H9 (cell line): ENCODE results near the gene GRM1. TPM values are rescaled to one million over a fixed set of nuclear protein-coding genes. Genes with fewer than 3 reads are reported as not detected.
"Not testable (repeated sequence)": the region's sequence is repeated elsewhere in the genome, so short reads cannot be mapped to it uniquely, and the experiment has no call there.

Source experiments
- DNase-seq: peaks from one replicate; pipeline ENCODE4 v3.0.0-alpha.2; 2017
- H2AFZ ChIP-seq: one replicate; pipeline ENCODE4 v1.6.1; 2013; ENCODE audit warnings: mild to moderate bottlenecking, low read length, control low read depth, moderate library complexity
- H2AK5ac ChIP-seq: 2 replicates; pipeline ENCODE4 v1.6.1; 2013; ENCODE audit warnings: low read length, control low read depth, mixed read lengths; ENCODE audit not compliant: insufficient read length
- H2BK120ac ChIP-seq: one replicate; pipeline ENCODE4 v1.6.1; 2013; ENCODE audit warnings: low read depth, mild to moderate bottlenecking, low read length, control low read depth, inconsistent platforms; ENCODE audit not compliant: poor library complexity, severe bottlenecking
- H2BK12ac ChIP-seq: 2 replicates; pipeline ENCODE4 v1.6.1; 2013; ENCODE audit warnings: low read length, control low read depth, mixed read lengths, low read depth; ENCODE audit not compliant: insufficient read length
- H2BK15ac ChIP-seq: 2 replicates; pipeline ENCODE4 v1.6.1; 2013; ENCODE audit warnings: low read depth, low read length, control low read depth
- H2BK20ac ChIP-seq: one replicate; pipeline ENCODE4 v1.6.1; 2013; ENCODE audit warnings: low read depth, mild to moderate bottlenecking, low read length, control low read depth, inconsistent platforms; ENCODE audit not compliant: poor library complexity, severe bottlenecking
- H2BK5ac ChIP-seq: 2 replicates; pipeline ENCODE4 v1.6.1; 2013; ENCODE audit warnings: low read length, control low read depth, mixed read lengths; ENCODE audit not compliant: insufficient read length
- H3K14ac ChIP-seq: 2 replicates; pipeline ENCODE4 v1.6.1; 2013; ENCODE audit warnings: low read length, control low read depth; ENCODE audit not compliant: insufficient read depth
- H3K18ac ChIP-seq: 2 replicates; pipeline ENCODE4 v1.6.1; 2013; ENCODE audit warnings: low read depth, mild to moderate bottlenecking, mixed read lengths, low read length, control low read depth; ENCODE audit not compliant: insufficient read length
- H3K23ac ChIP-seq: 2 replicates; pipeline ENCODE4 v1.6.1; 2013; ENCODE audit warnings: low read length, control low read depth, mixed read lengths, low read depth; ENCODE audit not compliant: insufficient read length
- H3K23me2 ChIP-seq: 2 replicates; pipeline ENCODE4 v1.6.1; 2013; ENCODE audit warnings: low read depth, mild to moderate bottlenecking, mixed read lengths, low read length, control low read depth; ENCODE audit not compliant: insufficient read length, poor library complexity, severe bottlenecking
- H3K27ac ChIP-seq: 2 replicates; pipeline ENCODE4 v1.5.1; 2013; ENCODE audit warnings: low read length, control low read depth, mixed read lengths, low read depth; ENCODE audit not compliant: insufficient read length
- H3K27me3 ChIP-seq: 2 replicates; pipeline ENCODE4 v1.6.1; 2013; ENCODE audit warnings: low read length, control low read depth, inconsistent platforms; ENCODE audit not compliant: insufficient read depth
- H3K4ac ChIP-seq: 2 replicates; pipeline ENCODE4 v1.6.1; 2013; ENCODE audit warnings: low read depth, mild to moderate bottlenecking, control low read depth, inconsistent platforms, low read length, moderate library complexity
- H3K4me1 ChIP-seq: 2 replicates; pipeline ENCODE4 v1.6.1; 2013; ENCODE audit warnings: low read length, control low read depth, inconsistent platforms; ENCODE audit not compliant: insufficient read depth
- H3K4me2 ChIP-seq: 2 replicates; pipeline ENCODE4 v1.6.1; 2013; ENCODE audit warnings: low read length, control low read depth, mixed read lengths; ENCODE audit not compliant: insufficient read length, insufficient read depth
- H3K56ac ChIP-seq: 2 replicates; pipeline ENCODE4 v1.6.1; 2013; ENCODE audit warnings: low read depth, mild to moderate bottlenecking, mixed read lengths, low read length, control low read depth; ENCODE audit not compliant: insufficient read length
- H3K79me1 ChIP-seq: 2 replicates; pipeline ENCODE4 v1.6.1; 2013; ENCODE audit warnings: low read depth, mild to moderate bottlenecking, moderate library complexity, low read length, control low read depth, inconsistent platforms; ENCODE audit not compliant: insufficient read depth, poor library complexity, severe bottlenecking
- H3K79me2 ChIP-seq: 2 replicates; pipeline ENCODE4 v1.6.1; 2013; ENCODE audit warnings: low read length, control low read depth, inconsistent platforms; ENCODE audit not compliant: insufficient read depth
- H3K9ac ChIP-seq: 2 replicates; pipeline ENCODE4 v1.6.1; 2013; ENCODE audit warnings: low read length, control low read depth, mixed read lengths; ENCODE audit not compliant: insufficient read length; ENCODE audit errors: extremely low read depth
- H3K9me3 ChIP-seq: one replicate; pipeline ENCODE4 v1.6.1; 2013; ENCODE audit warnings: low read depth, low read length, inconsistent platforms; ENCODE audit not compliant: control insufficient read depth
- H3T11ph ChIP-seq: one replicate; pipeline ENCODE4 v1.6.1; 2013; ENCODE audit warnings: mild to moderate bottlenecking, low read length, control low read depth, inconsistent platforms
- H4K20me1 ChIP-seq: one replicate; pipeline ENCODE4 v1.6.1; 2013; ENCODE audit not compliant: control insufficient read depth, insufficient read length, insufficient read depth
- H4K5ac ChIP-seq: 2 replicates; pipeline ENCODE4 v1.6.1; 2013; ENCODE audit warnings: low read depth, mild to moderate bottlenecking, mixed read lengths, low read length, control low read depth; ENCODE audit not compliant: insufficient read length
- H4K8ac ChIP-seq: replicated peaks from 2 replicates; pipeline ENCODE4 v1.6.1; 2013; ENCODE audit warnings: low read length, control low read depth, mixed read lengths, low read depth; ENCODE audit not compliant: insufficient read length
- H4K91ac ChIP-seq: 2 replicates; pipeline ENCODE4 v1.6.1; 2013; ENCODE audit warnings: low read depth, mild to moderate bottlenecking, moderate library complexity, mixed read lengths, low read length, control low read depth; ENCODE audit not compliant: insufficient read length
- H3K27ac Mint-ChIP-seq, 3 experiments: 2 replicates in 2 of 3; 3 replicates in 1 of 3; pipeline ENCODE4 v1.8.0; 2020 to 2021; ENCODE audit warnings: mixed read lengths in 3 of 3, mild to moderate bottlenecking in 1 of 3, moderate library complexity in 1 of 3
- H3K27me3 Mint-ChIP-seq: 2 replicates; pipeline ENCODE4 v1.8.0; 2021; ENCODE audit warnings: low read depth, mild to moderate bottlenecking, moderate library complexity, mixed read lengths
- H3K36me3 Mint-ChIP-seq, 3 experiments: 2 replicates in 2 of 3; 3 replicates in 1 of 3; pipeline ENCODE4 v1.8.0; 2020 to 2021; ENCODE audit warnings: low read depth in 3 of 3, mixed read lengths in 3 of 3; ENCODE audit not compliant: insufficient read depth in 1 of 3
- H3K4me1 Mint-ChIP-seq, 2 experiments: 2 replicates each; pipeline ENCODE4 v1.8.0; 2020; ENCODE audit warnings: mixed read lengths in 2 of 2
- H3K4me3 Mint-ChIP-seq, 2 experiments: 2 replicates in 1 of 2; 3 replicates in 1 of 2; pipeline ENCODE4 v1.8.0; 2020 to 2021; ENCODE audit warnings: mild to moderate bottlenecking in 2 of 2, mixed read lengths in 2 of 2, moderate library complexity in 1 of 2
- H3K9me3 Mint-ChIP-seq, 2 experiments: 2 replicates in 1 of 2; 3 replicates in 1 of 2; pipeline ENCODE4 v1.8.0; 2020; ENCODE audit warnings: mild to moderate bottlenecking in 2 of 2, mixed read lengths in 2 of 2, moderate library complexity in 1 of 2
- CTCF ChIP-seq: fragments of 200-600 bp; sonication (generic); conservative IDR thresholded peaks from 3 replicates; pipeline ENCODE4 v1.8.0; 2021; ENCODE audit warnings: antibody characterized with exemption, mild to moderate bottlenecking
- WGBS: extraction: QIAGEN DNeasy Blood & Tissue Kit; methylation state at CpG from one replicate; pipeline ENCODE4 v1.1.7; 2013; ENCODE audit warnings: missing lambda C conversion rate, low lambda C conversion rate, mixed read lengths; ENCODE audit not compliant: insufficient read length; ENCODE audit errors: extremely low coverage; 5-methylcytosine and 5-hydroxymethylcytosine counted together
- total RNA-seq: library from RNA; stranded (reverse); gene quantifications from 2 replicates; pipeline ENCODE4 v1.2.1, GENCODE V29; 2021

GRM1 gene
- total RNA-seq, 1 experiment from 2014 or later = 0.39 TPM

GRCh38 chr6:146240807-146241206 is 211.9 kb downstream of the GRM1 start:
- no peak overlapping the region for H3K9ac ChIP-seq
- Mint-ChIP-seq H3K9me3 (peaks cover 4 to 5% of the 10 kb centered on the region in 2 experiments), H3K4me3 (no peak overlapping the region), H3K4me1 (no peaks in the 10 kb centered on the region), H3K27ac (no peak overlapping the region), H3K27me3 (no peaks in the 10 kb centered on the region), H3K36me3 (peaks cover 3 to 5% (median 3%) of the 10 kb centered on the region in 3 experiments; a peak in 6 of 7 replicates)
- H3K79me1 ChIP-seq = no peaks in the 10 kb centered on the region
- H3K4ac ChIP-seq = no peak overlapping the region
- H3K79me2 ChIP-seq = no peaks in the 10 kb centered on the region
- TF ChIP-seq CTCF = no peak
- no peaks in the 10 kb centered on the region for H3K27me3 ChIP-seq
- no peak overlapping the region for H2AK5ac ChIP-seq
- H2BK20ac ChIP-seq = no peak overlapping the region
- H3K56ac ChIP-seq = no peak overlapping the region
- H3K14ac ChIP-seq = no peak overlapping the region
- no peak overlapping the region for H3K18ac ChIP-seq
- H2BK15ac ChIP-seq = no peak overlapping the region
- no peaks in the 10 kb centered on the region for H3K9me3 ChIP-seq
- H2BK12ac ChIP-seq = no peak overlapping the region
- H4K20me1 ChIP-seq = no peaks in the 10 kb centered on the region
- no peak overlapping the region for H3K23ac ChIP-seq
- H3K4me2 ChIP-seq = no peak overlapping the region
- DNase-seq = no peak
- H4K91ac ChIP-seq = no peak overlapping the region
- no peak overlapping the region for H3K27ac ChIP-seq
- no peak overlapping the region for H4K8ac ChIP-seq
- H3T11ph ChIP-seq = no peak overlapping the region
- no CpG with 5 or more reads among the region's 2 CpGs for WGBS
- no peak overlapping the region for H2BK5ac ChIP-seq
- H3K23me2 ChIP-seq = no peaks in the 10 kb centered on the region
- H3K4me1 ChIP-seq = no peaks in the 10 kb centered on the region
- H4K5ac ChIP-seq = no peak overlapping the region
- no peak overlapping the region for H2BK120ac ChIP-seq
- H2AFZ ChIP-seq = no peak overlapping the region

GRCh38 chr6:146243646-146244045 is 214.8 kb downstream of the GRM1 start:
- not testable (repeated sequence) for H2BK20ac ChIP-seq, H3K36me3 Mint-ChIP-seq, H2BK12ac ChIP-seq, H3K18ac ChIP-seq, H3K4me2 ChIP-seq, H3K27ac ChIP-seq, H4K8ac ChIP-seq, H3T11ph ChIP-seq, H3K27ac Mint-ChIP-seq, H3K14ac ChIP-seq, H3K4me1 ChIP-seq, H3K4me3 Mint-ChIP-seq, H4K20me1 ChIP-seq, H2BK120ac ChIP-seq, H2BK15ac ChIP-seq, H2AFZ ChIP-seq, H3K23ac ChIP-seq, H4K91ac ChIP-seq, H3K27me3 Mint-ChIP-seq, H3K4ac ChIP-seq, H3K79me1 ChIP-seq, H2AK5ac ChIP-seq, H2BK5ac ChIP-seq, H3K4me1 Mint-ChIP-seq, H3K56ac ChIP-seq, H3K23me2 ChIP-seq, H3K79me2 ChIP-seq, H3K9me3 ChIP-seq, H3K27me3 ChIP-seq, H3K9ac ChIP-seq, H3K9me3 Mint-ChIP-seq, H4K5ac ChIP-seq, DNase-seq
- no CpG with 5 or more reads among the region's 5 CpGs for WGBS
